Right lobe of liver (tissue), 6 donors: ENCODE data around the gene MROH2B. TPM values are rescaled to one million over a fixed set of nuclear protein-coding genes. Genes with fewer than 3 reads are reported as not detected.

Source experiments
- ATAC-seq, 4 donors: fragments of 200-7000 bp; cut with Tn5 transposase; one replicate each; pipeline ENCODE4 v1.9.1; 2020; ENCODE audit warnings: mild to moderate bottlenecking in 4 of 4, moderate library complexity in 4 of 4
- DNase-seq, 3 donors: peaks; one replicate each; pipeline ENCODE4 v3.0.0-alpha.2; 2020
- H3K27ac ChIP-seq, 3 donors: fragments of 200-600 bp; one replicate each; pipeline ENCODE4 v1.8.0; 2022
- H3K27me3 ChIP-seq, 2 donors: fragments of 200-600 bp; one replicate each; pipeline ENCODE4 v1.8.0; 2022
- H3K36me3 ChIP-seq, 4 donors: fragments of 200-600 bp; sonication (generic) in 1 of 4; one replicate each; pipeline versions ENCODE4 v1.5.1 to v1.8.0; 2017 to 2022; ENCODE audit warnings: control low read depth in 1 of 4
- H3K4me1 ChIP-seq, 4 donors: fragments of 200-600 bp; sonication (generic) in 1 of 4; one replicate each; pipeline versions ENCODE4 v1.5.1 to v1.8.0; 2017 to 2022; ENCODE audit warnings: control low read depth in 1 of 4
- H3K4me3 ChIP-seq, 3 donors: fragments of 200-600 bp; one replicate each; pipeline ENCODE4 v1.8.0; 2022
- H3K9me3 ChIP-seq, 4 donors: fragments of 200-600 bp; sonication (generic) in 1 of 4; one replicate each; pipeline versions ENCODE4 v1.5.1 to v1.8.0; 2017 to 2022; ENCODE audit warnings: control low read depth in 1 of 4
- CTCF ChIP-seq, 4 donors: fragments of 200-600 bp in 3 of 4; fragments of 450-650 bp in 1 of 4; IDR thresholded peaks; one replicate each; pipeline versions ENCODE4 v1.5.1 to v1.8.0; 2016 to 2022; ENCODE audit warnings: antibody characterized with exemption in 4 of 4, mild to moderate bottlenecking in 2 of 4
- POLR2A ChIP-seq: fragments of 450-650 bp; IDR thresholded peaks from one replicate; pipeline ENCODE4 v1.6.1; 2017; ENCODE audit warnings: antibody characterized with exemption, mild to moderate bottlenecking
- WGBS: methylation state at CpG from one replicate; pipeline ENCODE4 v1.1.6; 2018; ENCODE audit warnings: low coverage, low lambda C conversion rate; ENCODE audit not compliant: insufficient coverage; ENCODE audit errors: missing lambda C conversion rate; 5-methylcytosine and 5-hydroxymethylcytosine counted together
- intact Hi-C, 2 donors: fragments of 100-400 bp; cut with DNase I; formaldehyde crosslinking; loops; one replicate each; pipeline versions ENCODE4 v1.11.2 to v1.14.1; 2022
- total RNA-seq, 6 experiments: library from RNA; depleted of rRNA in 2 of 6; stranded (reverse); fragments of >200 nt in 2 of 6; fragmentation: NEBNext Ultra II Directional in 3 of 6; extraction: Animal tissue kit (Norgen Biotek cat#: 25700) in 3 of 6; gene quantifications; one replicate each; pipeline versions ENCODE4 v1.1.0 to v1.2.4, GENCODE V29; 2016 to 2023
- donor health status: DM: no; HTN: yes; CAD: no.
- donor health status: DM: no; HTN: no; CAD: no.
- donor health status: DM: no; HTN: no; CAD: no.
- donor health status: DM: no; HTN: yes; CAD: no.
- donor health status: DM: no; HTN: yes; CAD: no.

MROH2B gene
- total RNA-seq, 6 experiments from 2014 or later: 0.73 to 0.84 TPM; not detected in 4

- ATAC-seq (no peak), DNase-seq (no peak)
- no peak overlapping the region for H3K4me3 ChIP-seq
- TF ChIP-seq POLR2A: no peak
- no peak for TF ChIP-seq CTCF (IDR thresholded peaks at IDR 0.05)
- H3K27me3 ChIP-seq: no peaks in the 10 kb centered on the region
- no peaks in the 10 kb centered on the region for H3K36me3 ChIP-seq
- WGBS: 79% methylated on average over 3 of the region's 3 CpGs
- no peak overlapping the region for H3K27ac ChIP-seq
- H3K9me3 ChIP-seq: no peaks in the 10 kb centered on the region
- intact Hi-C loops: no loop called here
- H3K4me1 ChIP-seq: peaks cover 0 to 24% (median 8%) of the 10 kb centered on the region in 4 donors
These were observed 84.5 kb downstream of the MROH2B start for GRCh38 chr5:40986666-40987065.

- H3K36me3 ChIP-seq: no peaks in the 10 kb centered on the region
- no peak for DNase-seq
- no peak overlapping the region for H3K27ac ChIP-seq
- H3K9me3 ChIP-seq: no peaks in the 10 kb centered on the region
- WGBS: 71% methylated on average over 4 of the region's 4 CpGs
- ATAC-seq: no peak
- no peak overlapping the region for H3K4me3 ChIP-seq
- intact Hi-C loops: no loop called here
- TF ChIP-seq POLR2A: no peak
- TF ChIP-seq CTCF (IDR thresholded peaks at IDR 0.05): no peak
- H3K4me1 ChIP-seq: peaks cover 0 to 15% (median 4%) of the 10 kb centered on the region in 4 donors
- no peaks in the 10 kb centered on the region for H3K27me3 ChIP-seq
These were observed 85.6 kb downstream of the MROH2B start for GRCh38 chr5:40985501-40985900.

GRCh38 chr5:40984884-40985283 is 86.3 kb downstream of the MROH2B start:
- Histone ChIP-seq H3K27ac (no peak overlapping the region), H3K4me3 (no peak overlapping the region), H3K36me3 (no peaks in the 10 kb centered on the region), H3K27me3 (no peaks in the 10 kb centered on the region), H3K4me1 (peaks cover 0 to 8% (median under 1%) of the 10 kb centered on the region in 4 donors), H3K9me3 (no peaks in the 10 kb centered on the region)
- ATAC-seq: no peak
- TF ChIP-seq CTCF (IDR thresholded peaks at IDR 0.05): no peak
- no peak for TF ChIP-seq POLR2A
- DNase-seq: no peak
- WGBS: 91% methylated on average over 3 of the region's 3 CpGs
- intact Hi-C loops: no loop called here

GRCh38 chr5:40983781-40984180 is 87.4 kb downstream of the MROH2B start:
- 81% methylated on average over 3 of the region's 3 CpGs for WGBS
- Histone ChIP-seq H3K36me3 (no peaks in the 10 kb centered on the region), H3K27ac (no peak overlapping the region), H3K27me3 (no peaks in the 10 kb centered on the region), H3K4me3 (no peak overlapping the region), H3K9me3 (no peaks in the 10 kb centered on the region), H3K4me1 (no peaks in the 10 kb centered on the region)
- no peak for DNase-seq
- TF ChIP-seq CTCF (IDR thresholded peaks at IDR 0.05) (no peak), POLR2A (no peak)
- no peak for ATAC-seq
- intact Hi-C loops: no loop called here

- intact Hi-C loops: no loop called here
- H3K27me3 ChIP-seq: no peaks in the 10 kb centered on the region
- WGBS: 91% methylated on average over 8 of the region's 9 CpGs
- H3K4me3 ChIP-seq: no peak overlapping the region
- H3K27ac ChIP-seq: no peak overlapping the region
- ATAC-seq: no peak
- H3K9me3 ChIP-seq: no peaks in the 10 kb centered on the region
- H3K4me1 ChIP-seq: no peaks in the 10 kb centered on the region
- no peak for DNase-seq
- no peaks in the 10 kb centered on the region for H3K36me3 ChIP-seq
- TF ChIP-seq POLR2A (no peak), CTCF (IDR thresholded peaks at IDR 0.05) (no peak)
These were observed 89.7 kb downstream of the MROH2B start for GRCh38 chr5:40981420-40981819.
